ENCODE results near the gene BRD9. TPM values are rescaled to one million over a fixed set of nuclear protein-coding genes. Genes with fewer than 3 reads are reported as not detected.
"Not testable (repeated sequence)": the region's sequence is repeated elsewhere in the genome, so short reads cannot be mapped to it uniquely, and the experiment has no call there.

The BRD9 gene
- polyA plus RNA-seq, 1 donor (not counting 4 experiments of a cell fraction or from before 2014, with no cell fraction given): 10.1 TPM

- H4K20me1 ChIP-seq (ENCODE audit: control insufficient read depth, extremely low read depth, insufficient read depth, low read length); H3K4me1 ChIP-seq (ENCODE audit: control insufficient read depth, extremely low read depth, insufficient read depth, low read length); H3K4me2 ChIP-seq (ENCODE audit: control insufficient read depth, extremely low read depth, insufficient read depth, low read depth, low read length); H3K27ac ChIP-seq (ENCODE audit: control insufficient read depth, insufficient read depth, low read length); H3K4me3 ChIP-seq (ENCODE audit: control insufficient read depth in 2 of 3, extremely low read depth in 1 of 3, insufficient read depth in 2 of 3, low read depth in 1 of 3, low read length in 3 of 3); H3K27me3 ChIP-seq (ENCODE audit: control insufficient read depth, extremely low read depth, insufficient read depth, low read length); H3K9me3 ChIP-seq (ENCODE audit: control insufficient read depth, low read depth, low read length); H3K9me1 ChIP-seq (ENCODE audit: control insufficient read depth, extremely low read depth, insufficient read depth, low read length); dilution Hi-C loops (cut with MboI; ENCODE audit: extremely low pct_ligation_motif_present, low sequenced_read_pairs); H3K36me3 ChIP-seq (ENCODE audit: control insufficient read depth in 2 of 2, extremely low read depth in 1 of 2, insufficient read depth in 2 of 2, low read length in 2 of 2); DNase-seq (ENCODE audit: low read depth, low spot score); FAIRE-seq; H3K79me2 ChIP-seq (ENCODE audit: control insufficient read depth, insufficient read depth, low read length); H2AFZ ChIP-seq (ENCODE audit: control insufficient read depth, low read length); H3K9ac ChIP-seq (ENCODE audit: control insufficient read depth, extremely low read depth, insufficient read depth, low read length): not testable (repeated sequence)
Observed at GRCh38 chr5:842402-843221, 50.0 kb downstream of the BRD9 start.

GRCh38 chr5:841531-842401 is 50.8 kb downstream of the BRD9 start:
- H3K9ac ChIP-seq (ENCODE audit: control insufficient read depth, extremely low read depth, insufficient read depth, low read length); H3K4me1 ChIP-seq (ENCODE audit: control insufficient read depth, extremely low read depth, insufficient read depth, low read length); H3K36me3 ChIP-seq (ENCODE audit: control insufficient read depth in 2 of 2, extremely low read depth in 1 of 2, insufficient read depth in 2 of 2, low read length in 2 of 2); H4K20me1 ChIP-seq (ENCODE audit: control insufficient read depth, extremely low read depth, insufficient read depth, low read length); H3K4me2 ChIP-seq (ENCODE audit: control insufficient read depth, extremely low read depth, insufficient read depth, low read depth, low read length); H2AFZ ChIP-seq (ENCODE audit: control insufficient read depth, low read length); H3K27me3 ChIP-seq (ENCODE audit: control insufficient read depth, extremely low read depth, insufficient read depth, low read length); H3K9me1 ChIP-seq (ENCODE audit: control insufficient read depth, extremely low read depth, insufficient read depth, low read length); dilution Hi-C loops (cut with MboI; ENCODE audit: extremely low pct_ligation_motif_present, low sequenced_read_pairs); H3K4me3 ChIP-seq (ENCODE audit: control insufficient read depth in 2 of 3, extremely low read depth in 1 of 3, insufficient read depth in 2 of 3, low read depth in 1 of 3, low read length in 3 of 3); FAIRE-seq; DNase-seq (ENCODE audit: low read depth, low spot score); H3K79me2 ChIP-seq (ENCODE audit: control insufficient read depth, insufficient read depth, low read length); H3K9me3 ChIP-seq (ENCODE audit: control insufficient read depth, low read depth, low read length); H3K27ac ChIP-seq (ENCODE audit: control insufficient read depth, insufficient read depth, low read length): not testable (repeated sequence)

GRCh38 chr5:840974-841435 is 51.6 kb downstream of the BRD9 start:
- H3K27me3 ChIP-seq (ENCODE audit: control insufficient read depth, extremely low read depth, insufficient read depth, low read length); H3K36me3 ChIP-seq (ENCODE audit: control insufficient read depth in 2 of 2, extremely low read depth in 1 of 2, insufficient read depth in 2 of 2, low read length in 2 of 2); H3K4me1 ChIP-seq (ENCODE audit: control insufficient read depth, extremely low read depth, insufficient read depth, low read length); DNase-seq (ENCODE audit: low read depth, low spot score); H3K4me2 ChIP-seq (ENCODE audit: control insufficient read depth, extremely low read depth, insufficient read depth, low read depth, low read length); H3K27ac ChIP-seq (ENCODE audit: control insufficient read depth, insufficient read depth, low read length); dilution Hi-C loops (cut with MboI; ENCODE audit: extremely low pct_ligation_motif_present, low sequenced_read_pairs); H3K9ac ChIP-seq (ENCODE audit: control insufficient read depth, extremely low read depth, insufficient read depth, low read length); H3K9me3 ChIP-seq (ENCODE audit: control insufficient read depth, low read depth, low read length); FAIRE-seq; H4K20me1 ChIP-seq (ENCODE audit: control insufficient read depth, extremely low read depth, insufficient read depth, low read length); H3K9me1 ChIP-seq (ENCODE audit: control insufficient read depth, extremely low read depth, insufficient read depth, low read length); H3K79me2 ChIP-seq (ENCODE audit: control insufficient read depth, insufficient read depth, low read length); H3K4me3 ChIP-seq (ENCODE audit: control insufficient read depth in 2 of 3, extremely low read depth in 1 of 3, insufficient read depth in 2 of 3, low read depth in 1 of 3, low read length in 3 of 3); H2AFZ ChIP-seq (ENCODE audit: control insufficient read depth, low read length): not testable (repeated sequence)

- FAIRE-seq; H3K9me1 ChIP-seq (ENCODE audit: control insufficient read depth, extremely low read depth, insufficient read depth, low read length); H3K9me3 ChIP-seq (ENCODE audit: control insufficient read depth, low read depth, low read length); dilution Hi-C loops (cut with MboI; ENCODE audit: extremely low pct_ligation_motif_present, low sequenced_read_pairs); H3K36me3 ChIP-seq (ENCODE audit: control insufficient read depth in 2 of 2, extremely low read depth in 1 of 2, insufficient read depth in 2 of 2, low read length in 2 of 2); H3K4me1 ChIP-seq (ENCODE audit: control insufficient read depth, extremely low read depth, insufficient read depth, low read length); H3K27me3 ChIP-seq (ENCODE audit: control insufficient read depth, extremely low read depth, insufficient read depth, low read length); H3K4me3 ChIP-seq (ENCODE audit: control insufficient read depth in 2 of 3, extremely low read depth in 1 of 3, insufficient read depth in 2 of 3, low read depth in 1 of 3, low read length in 3 of 3); DNase-seq (ENCODE audit: low read depth, low spot score); H3K27ac ChIP-seq (ENCODE audit: control insufficient read depth, insufficient read depth, low read length); H3K79me2 ChIP-seq (ENCODE audit: control insufficient read depth, insufficient read depth, low read length); H4K20me1 ChIP-seq (ENCODE audit: control insufficient read depth, extremely low read depth, insufficient read depth, low read length); H3K9ac ChIP-seq (ENCODE audit: control insufficient read depth, extremely low read depth, insufficient read depth, low read length); H2AFZ ChIP-seq (ENCODE audit: control insufficient read depth, low read length); H3K4me2 ChIP-seq (ENCODE audit: control insufficient read depth, extremely low read depth, insufficient read depth, low read depth, low read length): not testable (repeated sequence)
Observed at GRCh38 chr5:840118-840973, 52.3 kb downstream of the BRD9 start.
